Measurements from ENCODE around the gene CBLB. TPM values are rescaled to one million over a fixed set of nuclear protein-coding genes. Genes with fewer than 3 reads are reported as not detected.

The CBLB gene
- total and polyA plus RNA-seq, 9 of the 15 experiments (the other 6 are each of a cell fraction or from before 2014, with no cell fraction given): 1.8 to 8.1 (median 5.3) TPM

DNA sequence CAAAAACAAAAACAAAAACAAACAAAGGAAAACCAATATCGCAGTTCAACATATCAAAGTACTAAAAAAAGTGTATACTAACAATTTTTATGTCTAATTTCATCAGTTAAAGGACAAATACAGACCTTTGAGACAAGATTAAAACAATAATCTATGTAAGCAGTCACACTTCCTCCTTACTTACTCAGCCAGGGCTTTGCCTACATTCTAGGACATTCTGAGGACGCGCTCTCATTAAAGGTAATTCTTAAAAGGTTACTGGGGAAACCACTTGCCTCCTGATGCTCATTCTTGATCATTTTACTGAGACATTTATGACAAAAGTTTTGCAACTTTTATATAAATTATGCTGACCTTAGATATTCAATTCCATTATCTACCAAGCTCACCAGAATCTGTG lies 93.4 kb downstream of the CBLB start:
- FAIRE-seq (no peak), DNase-seq (ENCODE audit: extremely low read depth in 1 of 4, low spot score in 3 of 4) (no peak), ATAC-seq (no peak)
- Histone ChIP-seq H3K36me3 (ENCODE audit: control insufficient read depth, insufficient read depth, low read length) (no peaks in the 10 kb centered on the region), H2AFZ (ENCODE audit: low read depth, low read length) (no peak overlapping the region), H3K9me1 (ENCODE audit: control insufficient read depth, insufficient read depth, low read length) (no peaks in the 10 kb centered on the region), H3K4me3 (no peak overlapping the region), H3K9ac (ENCODE audit: insufficient read depth in 1 of 2, low read depth in 2 of 2, low read length in 2 of 2) (no peak overlapping the region), H3K27me3 (ENCODE audit: control insufficient read depth in 2 of 2, insufficient read depth in 2 of 2, low read length in 2 of 2) (no peaks in the 10 kb centered on the region), H3K4me1 (replicated peaks in 1 of 2; ENCODE audit: control insufficient read depth in 2 of 2, insufficient read depth in 2 of 2, low read length in 2 of 2) (no peaks in the 10 kb centered on the region), H4K20me1 (replicated peaks; ENCODE audit: control insufficient read depth, insufficient read depth, low read length) (no peaks in the 10 kb centered on the region), H3K79me2 (ENCODE audit: control insufficient read depth, insufficient read depth, low read length) (no peaks in the 10 kb centered on the region), H3K27ac (ENCODE audit: extremely low read depth, low read depth, low read length) (no peak overlapping the region), H3K9me3 (replicated peaks; ENCODE audit: control insufficient read depth, insufficient read depth, low read depth, low read length) (no peaks in the 10 kb centered on the region), H3K4me2 (ENCODE audit: insufficient read depth, low read length) (no peak overlapping the region)
- CTCF ChIA-PET (ENCODE audit: low intra/inter-chr PET ratio): no interaction called here
- 54% methylated on average over 3 of the region's 3 CpGs for WGBS (ENCODE audit: insufficient coverage, low coverage, missing lambda C conversion rate)
- TF ChIP-seq ARNT (IDR thresholded peaks at IDR 0.05) (no peak), CSDE1 (IDR thresholded peaks at IDR 0.05) (no peak), PTRF (tag; IDR thresholded peaks at IDR 0.05) (no peak), ATF1 (CRISPR knock-in tag; IDR thresholded peaks at IDR 0.05) (no peak), ATF1 (tag; IDR thresholded peaks at IDR 0.05) (no peak), SIX5 (IDR thresholded peaks at IDR 0.05; ENCODE audit: borderline replicate concordance in 1 of 2, insufficient read depth in 1 of 2, low read depth in 1 of 2, low read length in 2 of 2) (no peak), SP1 (CRISPR knock-in tag; IDR thresholded peaks at IDR 0.05) (no peak), CEBPG (CRISPR knock-in tag; IDR thresholded peaks at IDR 0.05) (no peak), CEBPG (tag; conservative IDR thresholded peaks at IDR 0.05 in 1 of 2, IDR thresholded peaks at IDR 0.05 in 1 of 2) (no peak), RFX7 (CRISPR knock-in tag; IDR thresholded peaks at IDR 0.05) (no peak), MEF2D (tag; conservative IDR thresholded peaks at IDR 0.05; ENCODE audit: low read depth) (no peak)
- TF ChIP-seq, protein P1, sequence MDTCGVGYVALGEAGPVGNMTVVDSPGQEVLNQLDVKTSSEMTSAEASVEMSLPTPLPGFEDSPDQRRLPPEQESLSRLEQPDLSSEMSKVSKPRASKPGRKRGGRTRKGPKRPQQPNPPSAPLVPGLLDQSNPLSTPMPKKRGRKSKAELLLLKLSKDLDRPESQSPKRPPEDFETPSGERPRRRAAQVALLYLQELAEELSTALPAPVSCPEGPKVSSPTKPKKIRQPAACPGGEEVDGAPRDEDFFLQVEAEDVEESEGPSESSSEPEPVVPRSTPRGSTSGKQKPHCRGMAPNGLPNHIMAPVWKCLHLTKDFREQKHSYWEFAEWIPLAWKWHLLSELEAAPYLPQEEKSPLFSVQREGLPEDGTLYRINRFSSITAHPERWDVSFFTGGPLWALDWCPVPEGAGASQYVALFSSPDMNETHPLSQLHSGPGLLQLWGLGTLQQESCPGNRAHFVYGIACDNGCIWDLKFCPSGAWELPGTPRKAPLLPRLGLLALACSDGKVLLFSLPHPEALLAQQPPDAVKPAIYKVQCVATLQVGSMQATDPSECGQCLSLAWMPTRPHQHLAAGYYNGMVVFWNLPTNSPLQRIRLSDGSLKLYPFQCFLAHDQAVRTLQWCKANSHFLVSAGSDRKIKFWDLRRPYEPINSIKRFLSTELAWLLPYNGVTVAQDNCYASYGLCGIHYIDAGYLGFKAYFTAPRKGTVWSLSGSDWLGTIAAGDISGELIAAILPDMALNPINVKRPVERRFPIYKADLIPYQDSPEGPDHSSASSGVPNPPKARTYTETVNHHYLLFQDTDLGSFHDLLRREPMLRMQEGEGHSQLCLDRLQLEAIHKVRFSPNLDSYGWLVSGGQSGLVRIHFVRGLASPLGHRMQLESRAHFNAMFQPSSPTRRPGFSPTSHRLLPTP (IDR thresholded peaks at IDR 0.05; ENCODE audit: borderline replicate concordance, extremely low read depth, insufficient read length): no peak
- TF ChIP-seq, protein P2, sequence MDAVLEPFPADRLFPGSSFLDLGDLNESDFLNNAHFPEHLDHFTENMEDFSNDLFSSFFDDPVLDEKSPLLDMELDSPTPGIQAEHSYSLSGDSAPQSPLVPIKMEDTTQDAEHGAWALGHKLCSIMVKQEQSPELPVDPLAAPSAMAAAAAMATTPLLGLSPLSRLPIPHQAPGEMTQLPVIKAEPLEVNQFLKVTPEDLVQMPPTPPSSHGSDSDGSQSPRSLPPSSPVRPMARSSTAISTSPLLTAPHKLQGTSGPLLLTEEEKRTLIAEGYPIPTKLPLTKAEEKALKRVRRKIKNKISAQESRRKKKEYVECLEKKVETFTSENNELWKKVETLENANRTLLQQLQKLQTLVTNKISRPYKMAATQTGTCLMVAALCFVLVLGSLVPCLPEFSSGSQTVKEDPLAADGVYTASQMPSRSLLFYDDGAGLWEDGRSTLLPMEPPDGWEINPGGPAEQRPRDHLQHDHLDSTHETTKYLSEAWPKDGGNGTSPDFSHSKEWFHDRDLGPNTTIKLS (IDR thresholded peaks at IDR 0.05; ENCODE audit: borderline replicate concordance, low read depth): no peak
- POLR2A ChIA-PET: no interaction called here
- intact Hi-C loops (cut with micrococcal nuclease): no loop called here
- in situ Hi-C loops (cut with MboI): no loop called here
- no TSS peak for BruUV-seq (replicated peaks)

All from K562 (cell line).